HepG2 (cell line): Measurements from ENCODE around the gene PRAMEF12. TPM values are rescaled to one million over a fixed set of nuclear protein-coding genes. Genes with fewer than 3 reads are reported as not detected.

ENCODE experiments used
- ATAC-seq: fragments of 200-7000 bp; cut with Tn5 transposase; 3 replicates; pipeline ENCODE4 v1.9.1; 2020; ENCODE audit warnings: mild to moderate bottlenecking, moderate library complexity
- BruUV-seq: library from RNA; stranded (reverse); fragments of 400-500 nt; replicated peaks from 2 replicates; lab custom pipeline; 2021; lab: Mats Ljungman, UMichigan
- CTCF ChIA-PET: fragments of 300-600 bp; formaldehyde crosslinking; extraction: SDS; loops from one replicate; lab custom pipeline; 2021; ENCODE audit warnings: low total read pairs, inconsistent platforms, low intra/inter-chr PET ratio; lab: Yijun Ruan, JAX
- POLR2A ChIA-PET: fragments of 350-600 bp; sonication (Branson Sonifier 250); formaldehyde crosslinking; loops from one replicate; lab custom pipeline; 2020; ENCODE audit warnings: antibody characterized with exemption, inconsistent platforms; lab: Yijun Ruan, JAX
- DNase-seq: peaks from one replicate; pipeline ENCODE4 v3.0.0-alpha.2; 2015; ENCODE audit warnings: low spot score
- FAIRE-seq: peaks from 3 replicates; lab custom pipeline; 2011; peaks lifted over from hg19 to GRCh38; lab: Jason Lieb, UNC
- H2AFZ ChIP-seq: one replicate; pipeline ENCODE4 v1.6.1; 2011; ENCODE audit warnings: low read length, inconsistent platforms
- H3K27ac ChIP-seq: fragments of 300-600 bp; 3 replicates; pipeline ENCODE4 v1.8.0; 2011; ENCODE audit warnings: mixed run types, mild to moderate bottlenecking, mixed read lengths, low read length, inconsistent platforms; ENCODE audit not compliant: insufficient read depth; ENCODE audit errors: extremely low read length
- H3K27me3 ChIP-seq, 2 experiments: fragments of 200-600 bp in 1 of 2; 2 replicates in 1 of 2; 3 replicates in 1 of 2; pipeline versions ENCODE4 v1.6.0 to v1.8.0; 2011; ENCODE audit warnings: low read length in 2 of 2, mild to moderate bottlenecking in 2 of 2, moderate library complexity in 2 of 2, inconsistent platforms in 1 of 2; ENCODE audit not compliant: insufficient read depth in 2 of 2, control insufficient read depth in 1 of 2
- H3K36me3 ChIP-seq, 2 experiments: fragments of 200-600 bp in 1 of 2; replicated peaks in 1 of 2; 2 replicates in 1 of 2; 3 replicates in 1 of 2; pipeline versions ENCODE4 v1.5.1 to v1.8.0; 2011; ENCODE audit warnings: low read length in 2 of 2, inconsistent platforms in 1 of 2; ENCODE audit not compliant: insufficient read depth in 2 of 2, control insufficient read depth in 1 of 2
- H3K4me1 ChIP-seq: 2 replicates; pipeline ENCODE4 v1.5.1; 2012; ENCODE audit warnings: low read length, inconsistent platforms; ENCODE audit not compliant: insufficient read depth
- H3K4me2 ChIP-seq: 2 replicates; pipeline ENCODE4 v1.6.0; 2011; ENCODE audit warnings: low read depth, low read length, inconsistent platforms
- H3K4me3 ChIP-seq, 3 experiments: fragments of 200-600 bp in 1 of 3; sonication (generic), shearing (Covaris generic) in 1 of 3; replicated peaks in 1 of 3; 2 replicates each; pipeline ENCODE4 v1.5.1; 2011 to 2016; ENCODE audit warnings: low read length in 3 of 3, inconsistent platforms in 2 of 3, low read depth in 2 of 3, mild to moderate bottlenecking in 2 of 3, control low read depth in 1 of 3, mixed read lengths in 1 of 3; ENCODE audit not compliant: insufficient read depth in 1 of 3
- H3K79me2 ChIP-seq: one replicate; pipeline ENCODE4 v1.6.1; 2011; ENCODE audit warnings: low read length, inconsistent platforms; ENCODE audit not compliant: insufficient read depth
- H3K9ac ChIP-seq: 2 replicates; pipeline ENCODE4 v1.6.0; 2011; ENCODE audit warnings: mild to moderate bottlenecking, low read depth, low read length, inconsistent platforms; ENCODE audit not compliant: insufficient read depth
- H3K9me3 ChIP-seq: 2 replicates; pipeline ENCODE4 v1.5.1; 2012; ENCODE audit warnings: mild to moderate bottlenecking, low read length
- H4K20me1 ChIP-seq: 2 replicates; pipeline ENCODE4 v1.6.0; 2011; ENCODE audit warnings: inconsistent platforms, mild to moderate bottlenecking, low read length, moderate library complexity; ENCODE audit not compliant: insufficient read depth
- GATAD1 ChIP-seq: IDR thresholded peaks from 2 replicates; pipeline ENCODE4 v1.6.1; 2016; ENCODE audit warnings: missing genetic modification reagents, missing compliant biosample characterization
- SYNCRIP ChIP-seq: fragments of 200-400 bp; formaldehyde crosslinking; IDR thresholded peaks from 2 replicates; pipeline ENCODE4 v1.6.1; 2018; ENCODE audit warnings: mild to moderate bottlenecking, low read depth, low read length; ENCODE audit not compliant: insufficient read depth
- ZFAT ChIP-seq: sonication (generic); formaldehyde crosslinking; conservative IDR thresholded peaks from 2 replicates; pipeline ENCODE4 v1.8.1; 2023; ENCODE audit warnings: missing genetic modification reagents, inconsistent platforms
- ZNF160 ChIP-seq: sonication (generic); formaldehyde crosslinking; IDR thresholded peaks from 2 replicates; pipeline ENCODE4 v1.8.0; 2022; ENCODE audit warnings: mild to moderate bottlenecking, inconsistent platforms, missing genetic modification reagents
- ZNF570 ChIP-seq: sonication (generic); formaldehyde crosslinking; IDR thresholded peaks from 2 replicates; pipeline ENCODE4 v1.4.0; 2020; ENCODE audit warnings: mild to moderate bottlenecking, missing genetic modification reagents, borderline replicate concordance
- ZNF619 ChIP-seq: sonication (generic); formaldehyde crosslinking; IDR thresholded peaks from 2 replicates; pipeline ENCODE4 v1.4.0; 2020; ENCODE audit warnings: mild to moderate bottlenecking, missing genetic modification reagents
- ZSCAN9 ChIP-seq: IDR thresholded peaks from 2 replicates; pipeline ENCODE4 v1.6.1; 2016; ENCODE audit warnings: borderline replicate concordance
- WGBS: methylation state at CpG from one replicate; pipeline ENCODE4 v1.1.6; 2017; ENCODE audit warnings: low lambda C conversion rate; 5-methylcytosine and 5-hydroxymethylcytosine counted together
- in situ Hi-C: cut with HindIII; loops from 2 replicates; pipeline ENCODE4 v1.10.0; 2017; ENCODE audit warnings: low pct_unique_long_range_greater_than_20kb; ENCODE audit not compliant: extremely low pct_ligation_motif_present
- intact Hi-C: fragments of 100-400 bp; cut with micrococcal nuclease; formaldehyde crosslinking; loops from one replicate; pipeline ENCODE4 v1.10.0; 2022; ENCODE audit not compliant: unreplicated experiment
- polyA plus RNA-seq, 8 experiments: library from polyadenylated mRNA; depleted of rRNA in 3 of 8; stranded (reverse) in 7 of 8; unstranded in 1 of 8; fragments of >200 nt; fragmentation: Illumina TruSeq in 4 of 8; extraction: Trizol in 4 of 8; gene quantifications; 2 replicates each; pipeline versions ENCODE4 v1.2.1 to v1.2.3, GENCODE V29; 2011 to 2016; ENCODE audit warnings: low read depth in 4 of 8, missing spikeins in 1 of 8, mixed read lengths in 1 of 8; ENCODE audit not compliant: insufficient read depth in 1 of 8
- total RNA-seq, 5 experiments: library from RNA; depleted of rRNA; stranded (reverse); fragments of >200 nt; fragmentation: Illumina TruSeq; extraction: Trizol; gene quantifications; 2 replicates each; pipeline ENCODE4 v1.2.3, GENCODE V29; 2016; ENCODE audit warnings: low read depth in 1 of 5
- TF ChIP-seq, protein P1 (sequence below): sonication (generic); formaldehyde crosslinking; IDR thresholded peaks from 2 replicates; pipeline ENCODE4 v1.8.0; 2022; ENCODE audit warnings: missing genetic modification reagents, mild to moderate bottlenecking, borderline replicate concordance

The PRAMEF12 gene
- total and polyA plus RNA-seq, 2 of the 13 experiments (the other 11 are each of a cell fraction or from before 2014, with no cell fraction given), result not detected

DNA sequence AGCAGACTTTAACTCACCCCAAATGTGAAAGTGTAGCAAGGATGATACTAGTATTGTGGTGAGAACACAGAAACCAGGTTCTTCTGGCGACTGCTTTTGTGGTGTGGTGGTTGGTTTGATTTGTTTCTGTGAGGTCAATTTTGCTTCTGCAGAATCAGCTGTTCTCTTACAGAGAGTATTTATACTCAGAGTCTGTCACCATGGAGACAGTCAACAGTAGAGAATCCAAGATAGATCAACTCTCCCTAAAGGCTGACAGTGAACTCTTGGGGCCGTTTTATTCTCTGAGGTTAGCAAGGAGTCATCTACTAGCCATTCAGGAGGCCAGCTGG lies 27.6 kb upstream of the PRAMEF12 start, which contains the start of gene CFAP107:
Gene CFAP107, plus strand, starts transcription at position 209 of the 332 bp plus-strand sequence. CDS start 231 bp downstream, outside the sequence.
- no peak within 1 kb of the TSS for H3K9ac ChIP-seq
- H3K27ac ChIP-seq, result no peak within 1 kb of the TSS
- H2AFZ ChIP-seq, result no peak within 1 kb of the TSS
- H4K20me1 ChIP-seq, result no peaks in the 10 kb centered on the region
- no peak within 1 kb of the TSS for H3K4me2 ChIP-seq
- H3K36me3 ChIP-seq, result no peaks in the 10 kb centered on the region
- DNase-seq (no peak), ATAC-seq (no peak), FAIRE-seq (no peak)
- intact Hi-C loops, result no loop called here
- WGBS, result 0% methylated on average over 2 of the region's 2 CpGs
- H3K79me2 ChIP-seq, result no peaks in the 10 kb centered on the region
- H3K4me1 ChIP-seq, result no peaks in the 10 kb centered on the region
- H3K27me3 ChIP-seq, result no peaks in the 10 kb centered on the region
- no TSS peak for BruUV-seq
- TF ChIP-seq SYNCRIP, result no peak
- peak; percentile 87 for TF ChIP-seq ZFAT (CRISPR knock-in tag)
- TF ChIP-seq ZSCAN9 (CRISPR knock-in tag), result no peak
- no peak for TF ChIP-seq GATAD1
- no peak for TF ChIP-seq ZNF570
- TF ChIP-seq, protein P1, sequence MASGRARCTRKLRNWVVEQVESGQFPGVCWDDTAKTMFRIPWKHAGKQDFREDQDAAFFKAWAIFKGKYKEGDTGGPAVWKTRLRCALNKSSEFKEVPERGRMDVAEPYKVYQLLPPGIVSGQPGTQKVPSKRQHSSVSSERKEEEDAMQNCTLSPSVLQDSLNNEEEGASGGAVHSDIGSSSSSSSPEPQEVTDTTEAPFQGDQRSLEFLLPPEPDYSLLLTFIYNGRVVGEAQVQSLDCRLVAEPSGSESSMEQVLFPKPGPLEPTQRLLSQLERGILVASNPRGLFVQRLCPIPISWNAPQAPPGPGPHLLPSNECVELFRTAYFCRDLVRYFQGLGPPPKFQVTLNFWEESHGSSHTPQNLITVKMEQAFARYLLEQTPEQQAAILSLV (CRISPR knock-in tag), result no peak
- in situ Hi-C loops, result no loop called here
- H3K4me3 ChIP-seq, result no peak within 1 kb of the TSS
- ChIA-PET CTCF (no interaction called here), POLR2A (no interaction called here)
- H3K9me3 ChIP-seq, result peaks cover 17% of the 10 kb centered on the region; the same call in 1 of the 2 replicates

DNA sequence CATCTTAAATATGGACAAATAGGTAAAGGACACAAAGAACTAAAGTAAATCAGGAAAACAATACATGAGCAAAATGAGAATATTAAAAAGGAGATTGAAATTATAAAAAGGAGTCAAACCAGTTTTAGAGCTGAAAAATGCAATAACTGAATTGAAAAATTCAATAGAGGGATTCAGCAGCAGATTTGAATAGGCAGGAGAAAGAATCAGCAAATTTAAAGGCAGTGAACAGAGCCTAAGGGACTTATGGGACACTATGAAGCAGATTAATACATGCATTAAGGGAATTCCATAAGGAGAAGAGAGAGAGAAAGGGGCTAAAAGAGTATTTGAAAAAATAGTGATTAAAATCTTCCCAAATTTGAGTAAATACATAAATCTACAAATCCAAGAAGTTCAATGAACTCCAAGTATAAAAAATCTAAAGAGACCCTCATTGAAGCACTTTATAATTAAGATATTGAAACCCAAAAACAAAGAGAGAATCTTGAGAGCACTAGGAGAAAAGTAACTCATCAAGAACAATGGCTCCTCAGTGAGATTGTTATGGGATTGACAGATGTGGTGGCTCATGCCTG lies 24.7 kb upstream of the PRAMEF12 start:
- ATAC-seq (no peak), DNase-seq (no peak), FAIRE-seq (no peak)
- Histone ChIP-seq H2AFZ (no peak overlapping the region), H3K27ac (no peak overlapping the region), H3K4me1 (no peaks in the 10 kb centered on the region), H3K4me3 (no peak overlapping the region), H3K36me3 (no peaks in the 10 kb centered on the region), H4K20me1 (no peaks in the 10 kb centered on the region), H3K9ac (no peak overlapping the region), H3K9me3 (peaks cover 17% of the 10 kb centered on the region; the same call in 1 of the 2 replicates), H3K4me2 (no peak overlapping the region), H3K79me2 (no peaks in the 10 kb centered on the region), H3K27me3 (no peaks in the 10 kb centered on the region)
- intact Hi-C loops (no loop called here), in situ Hi-C loops (no loop called here)
- POLR2A ChIA-PET, result no interaction called here
- no TSS peak for BruUV-seq
- TF ChIP-seq ZNF160 (CRISPR knock-in tag) (peak; percentile 97), ZNF619 (CRISPR knock-in tag) (no peak)
- CTCF ChIA-PET, result no interaction called here
